Keratinocyte (primary cell): ENCODE results near the gene IFIT2. TPM values are rescaled to one million over a fixed set of nuclear protein-coding genes. Genes with fewer than 3 reads are reported as not detected.
"Not testable (repeated sequence)": the region's sequence is repeated elsewhere in the genome, so short reads cannot be mapped to it uniquely, and the experiment has no call there.

ENCODE experiments used
- DNase-seq: peaks from one replicate; pipeline ENCODE4 v3.0.0-alpha.2; 2011; ENCODE audit warnings: low read depth, missing footprints, low spot score
- FAIRE-seq: peaks from 2 replicates; lab custom pipeline; 2011; peaks lifted over from hg19 to GRCh38; lab: Jason Lieb, UNC
- H2AFZ ChIP-seq: 2 replicates; pipeline ENCODE4 v1.6.0; 2012; ENCODE audit warnings: low read length, control low read depth, inconsistent platforms; ENCODE audit not compliant: control insufficient read depth
- H3K27ac ChIP-seq: 2 replicates; pipeline ENCODE4 v1.5.1; 2011; ENCODE audit warnings: low read length; ENCODE audit not compliant: control insufficient read depth, insufficient read depth
- H3K27me3 ChIP-seq: 3 replicates; pipeline ENCODE4 v1.6.0; 2011; ENCODE audit warnings: low read length; ENCODE audit not compliant: control insufficient read depth, insufficient read depth; ENCODE audit errors: extremely low read depth
- H3K36me3 ChIP-seq, 2 experiments: 2 replicates in 1 of 2; 3 replicates in 1 of 2; pipeline ENCODE4 v1.5.1; 2011; ENCODE audit warnings: low read length in 2 of 2, mild to moderate bottlenecking in 1 of 2; ENCODE audit not compliant: control insufficient read depth in 2 of 2, insufficient read depth in 2 of 2; ENCODE audit errors: extremely low read depth in 1 of 2
- H3K4me1 ChIP-seq: 3 replicates; pipeline ENCODE4 v1.5.1; 2011; ENCODE audit warnings: low read length; ENCODE audit not compliant: control insufficient read depth, insufficient read depth; ENCODE audit errors: extremely low read depth
- H3K4me2 ChIP-seq: 3 replicates; pipeline ENCODE4 v1.6.0; 2011; ENCODE audit warnings: low read depth, low read length; ENCODE audit not compliant: control insufficient read depth, insufficient read depth; ENCODE audit errors: extremely low read depth
- H3K4me3 ChIP-seq, 3 experiments: fragments of 200-600 bp in 1 of 3; sonication (generic) in 1 of 3; 2 replicates in 2 of 3; 3 replicates in 1 of 3; pipeline ENCODE4 v1.5.1; 2011 to 2016; ENCODE audit warnings: low read length in 3 of 3, mild to moderate bottlenecking in 3 of 3, control low read depth in 2 of 3, inconsistent platforms in 1 of 3, low read depth in 1 of 3, mixed read lengths in 1 of 3, mixed run types in 1 of 3, moderate library complexity in 1 of 3; ENCODE audit not compliant: control insufficient read depth in 2 of 3, insufficient read depth in 2 of 3; ENCODE audit errors: extremely low read depth in 1 of 3
- H3K79me2 ChIP-seq: 2 replicates; pipeline ENCODE4 v1.6.0; 2012; ENCODE audit warnings: low read length; ENCODE audit not compliant: control insufficient read depth, insufficient read depth
- H3K9ac ChIP-seq: 3 replicates; pipeline ENCODE4 v1.6.0; 2011; ENCODE audit warnings: low read length; ENCODE audit not compliant: control insufficient read depth, insufficient read depth; ENCODE audit errors: extremely low read depth
- H3K9me1 ChIP-seq: 3 replicates; pipeline ENCODE4 v1.6.0; 2011; ENCODE audit warnings: low read length; ENCODE audit not compliant: control insufficient read depth, insufficient read depth; ENCODE audit errors: extremely low read depth
- H3K9me3 ChIP-seq: 2 replicates; pipeline ENCODE4 v1.5.1; 2012; ENCODE audit warnings: low read depth, low read length; ENCODE audit not compliant: control insufficient read depth
- H4K20me1 ChIP-seq: 3 replicates; pipeline ENCODE4 v1.6.0; 2011; ENCODE audit warnings: low read length; ENCODE audit not compliant: control insufficient read depth, insufficient read depth; ENCODE audit errors: extremely low read depth
- CTCF ChIP-seq, 3 experiments: IDR thresholded peaks in 1 of 3; conservative IDR thresholded peaks in 1 of 3; optimal IDR thresholded peaks in 1 of 3; 2 replicates in 2 of 3; 3 replicates in 1 of 3; pipeline versions ENCODE3 to v1.5.1; 2011; ENCODE audit warnings: low read length in 3 of 3, mild to moderate bottlenecking in 3 of 3, moderate library complexity in 2 of 3, control low read depth in 1 of 3, inconsistent platforms in 1 of 3; ENCODE audit not compliant: insufficient read depth in 2 of 3; ENCODE audit errors: extremely low read depth in 1 of 3
- EZH2 ChIP-seq: IDR thresholded peaks from one replicate; pipeline ENCODE4 v1.6.1; 2012; ENCODE audit warnings: inconsistent platforms, mild to moderate bottlenecking, low read length, moderate library complexity
- dilution Hi-C: fragments of 300-500 bp; cut with MboI; formaldehyde crosslinking; loops from one replicate; pipeline ENCODE4 v1.7.0; 2020; ENCODE audit warnings: low sequenced_read_pairs; ENCODE audit not compliant: extremely low pct_ligation_motif_present
- polyA minus RNA-seq, 3 experiments: library from RNA; depleted of rRNA, polyadenylated mRNA; stranded (reverse); fragments of >200 nt; gene quantifications; 1 replicate in 1 of 3; 2 replicates in 1 of 3; 3 replicates in 1 of 3; pipeline ENCODE4 v1.2.3, GENCODE V29; 2011
- polyA plus RNA-seq, 5 experiments: library from polyadenylated mRNA; depleted of rRNA in 3 of 5; stranded (reverse) in 3 of 5; stranded (forward) in 1 of 5; unstranded in 1 of 5; fragments of >200 nt; gene quantifications; 1 replicate in 1 of 5; 2 replicates in 3 of 5; 3 replicates in 1 of 5; pipeline versions ENCODE4 v1.2.1 to v1.2.3, GENCODE V29; 2011 to 2012; ENCODE audit warnings: missing spikeins in 2 of 5, low read depth in 1 of 5, low replicate concordance in 1 of 5

The IFIT2 gene
- polyA plus RNA-seq (3.4 to 4.3 TPM (median 3.9 TPM) in 3 replicates), polyA minus RNA-seq (0.26 to 2.6 TPM (median 1.7 TPM) in 3 replicates)
- polyA plus RNA-seq (2011; ENCODE audit: low read depth) = 1.5 TPM
- 2.3 and 3.8 TPM in 2 replicates for polyA plus RNA-seq (2011; cell fraction: cytosol; rRNA removed)
- polyA plus RNA-seq (2011; cell fraction: nucleus; rRNA removed) = 3.8 and 4.4 TPM in 2 replicates
- polyA plus RNA-seq (2012; ENCODE audit: low replicate concordance) = 1.1 and 3.7 TPM in 2 replicates
- polyA minus RNA-seq (2011; cell fraction: cytosol; rRNA and poly(A)+ RNA removed) = 2.5 TPM
- polyA minus RNA-seq (2011; cell fraction: nucleus; rRNA and poly(A)+ RNA removed) = 2.4 and 3.6 TPM in 2 replicates

- dilution Hi-C loops = no loop called here
- peak within 1 kb of the TSS; percentile 69 for H3K9ac ChIP-seq
- H3K4me1 ChIP-seq = peaks cover 18% of the 10 kb centered on the region
- TF ChIP-seq CTCF (optimal IDR thresholded peaks at IDR 0.05 in 1 of 3, IDR thresholded peaks at IDR 0.05 in 1 of 3, conservative IDR thresholded peaks at IDR 0.05 in 1 of 3; ENCODE audit: extremely low read depth in 1 of 3, insufficient read depth in 2 of 3, low read length in 3 of 3) (no peak), EZH2 (no peak)
- peak within 1 kb of the TSS; percentile 94 for H2AFZ ChIP-seq
- H3K9me1 ChIP-seq = no peaks in the 10 kb centered on the region
- H3K27ac ChIP-seq = peak within 1 kb of the TSS; percentile 72
- H3K36me3 ChIP-seq = peaks cover 0 to 3% of the 10 kb centered on the region in 2 experiments
- no peaks in the 10 kb centered on the region for H3K79me2 ChIP-seq
- peak within 1 kb of the TSS; percentile 28 to 75 (median 72) for H3K4me3 ChIP-seq
- FAIRE-seq (peak; percentile 81), DNase-seq (no peak)
- no peaks in the 10 kb centered on the region for H4K20me1 ChIP-seq
- H3K4me2 ChIP-seq = peak within 1 kb of the TSS; percentile 89
- no peaks in the 10 kb centered on the region for H3K9me3 ChIP-seq
- no peaks in the 10 kb centered on the region for H3K27me3 ChIP-seq
Measured at GRCh38 chr10:89301721-89302445, at the start of gene IFIT2. Gene IFIT2, plus strand, starts transcription at chr10:89302046. Its CDS starts 78 bp downstream, at chr10:89302124.

- H2AFZ ChIP-seq = no peak overlapping the region
- no peaks in the 10 kb centered on the region for H4K20me1 ChIP-seq
- peak overlapping the region in 1 of 3 experiments; percentile 79 for H3K4me3 ChIP-seq
- no peak for TF ChIP-seq CTCF (optimal IDR thresholded peaks at IDR 0.05 in 1 of 3, IDR thresholded peaks at IDR 0.05 in 1 of 3, conservative IDR thresholded peaks at IDR 0.05 in 1 of 3; ENCODE audit: extremely low read depth in 1 of 3, insufficient read depth in 2 of 3, low read length in 3 of 3)
- TF ChIP-seq EZH2 = no peak
- FAIRE-seq (no peak), DNase-seq (no peak)
- no peaks in the 10 kb centered on the region for H3K9me3 ChIP-seq
- peak overlapping the region; percentile 12 for H3K4me2 ChIP-seq
- dilution Hi-C loops = no loop called here
- peaks cover 18% of the 10 kb centered on the region for H3K79me2 ChIP-seq
- H3K27me3 ChIP-seq = no peaks in the 10 kb centered on the region
- H3K4me1 ChIP-seq = peaks cover 8% of the 10 kb centered on the region
- peaks cover 0 to 2% of the 10 kb centered on the region in 2 experiments for H3K36me3 ChIP-seq
- no peaks in the 10 kb centered on the region for H3K9me1 ChIP-seq
- H3K9ac ChIP-seq = no peak overlapping the region
- H3K27ac ChIP-seq = no peak overlapping the region
Measured at GRCh38 chr10:89252225-89252585, 49.6 kb upstream of the IFIT2 start.

GRCh38 chr10:89255091-89255579, 46.7 kb upstream of the IFIT2 start:
- H3K79me2 ChIP-seq = peaks cover 12% of the 10 kb centered on the region
- FAIRE-seq, H3K27ac ChIP-seq, H3K9me3 ChIP-seq, H3K36me3 ChIP-seq, H4K20me1 ChIP-seq, H3K27me3 ChIP-seq, H3K4me3 ChIP-seq, H3K9ac ChIP-seq, dilution Hi-C loops, DNase-seq, H2AFZ ChIP-seq, H3K4me2 ChIP-seq, H3K4me1 ChIP-seq, H3K9me1 ChIP-seq: not testable (repeated sequence)
